ENCODE data around the gene OR2V1.
"Not testable (repeated sequence)": the region's sequence is repeated elsewhere in the genome, so short reads cannot be mapped to it uniquely, and the experiment has no call there.

Gene OR2V1

DNA sequence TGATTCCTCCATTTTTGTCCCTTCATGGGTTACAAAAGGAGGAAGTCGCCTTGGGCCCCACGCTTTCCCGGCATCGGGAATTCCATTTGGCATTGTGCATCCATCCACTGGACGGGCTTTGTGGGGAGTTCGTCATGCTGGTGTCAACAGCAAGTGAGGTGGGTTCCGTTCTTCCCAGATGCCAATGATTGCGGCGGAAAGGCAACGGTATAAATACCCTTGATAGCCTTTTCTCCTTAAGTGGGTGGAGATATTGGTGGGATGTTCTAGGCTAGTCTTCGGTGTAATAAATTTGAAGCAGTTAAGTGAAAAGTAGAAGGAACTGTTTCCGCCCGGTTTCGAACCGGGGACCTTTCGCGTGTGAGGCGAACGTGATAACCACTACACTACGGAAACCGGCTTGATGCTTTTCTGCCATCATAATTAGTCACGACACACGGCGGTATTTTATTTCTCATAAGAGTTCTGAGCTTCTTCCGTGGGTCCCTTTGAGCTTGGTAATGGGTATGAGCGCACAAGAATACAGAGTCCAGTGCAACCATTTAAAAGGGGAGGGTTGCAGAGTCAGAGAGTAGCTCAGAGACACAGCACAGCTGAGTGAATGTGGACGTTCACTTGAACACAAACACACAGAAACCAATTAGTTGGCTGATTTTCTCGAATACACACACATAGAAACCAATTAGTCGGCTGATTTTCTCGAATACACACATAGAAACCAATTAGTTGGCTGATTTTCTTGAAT is 28.9 kb downstream of the OR2V1 start:
- not testable (repeated sequence) for DNase-seq (ENCODE audit: low read depth)

DNA sequence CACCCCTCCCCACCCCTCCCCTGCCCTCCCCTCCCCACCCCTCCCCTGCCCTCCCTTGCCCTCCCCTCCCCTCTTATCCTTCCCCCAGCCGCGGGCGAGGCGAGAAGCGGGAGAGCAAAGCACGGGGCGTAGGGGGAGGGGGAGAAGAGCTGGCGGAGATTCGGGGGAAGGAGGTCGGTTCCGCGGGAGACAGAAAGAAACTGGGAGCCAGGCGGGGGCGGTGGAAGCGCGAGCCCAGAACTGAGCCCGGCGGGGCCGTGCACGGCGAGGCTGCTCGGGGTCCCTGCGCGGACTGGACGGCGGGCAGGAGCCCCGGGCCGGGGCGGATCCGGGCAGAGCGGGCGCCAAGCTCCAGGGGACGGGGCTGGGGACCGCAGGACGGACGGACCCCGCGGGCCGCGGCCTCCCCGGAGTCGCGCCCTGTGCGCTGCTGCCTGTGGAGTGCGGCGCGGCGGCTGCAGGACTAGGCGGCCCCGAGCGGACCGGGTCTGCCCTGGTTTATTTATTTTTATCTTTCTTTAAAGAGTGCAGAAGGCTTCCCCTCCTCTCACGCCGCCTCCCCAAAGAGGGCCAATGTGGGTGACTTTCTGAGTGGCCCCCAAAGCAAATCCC is 29.8 kb downstream of the OR2V1 start:
- DNase-seq (ENCODE audit: low read depth), result not testable (repeated sequence)

DNA sequence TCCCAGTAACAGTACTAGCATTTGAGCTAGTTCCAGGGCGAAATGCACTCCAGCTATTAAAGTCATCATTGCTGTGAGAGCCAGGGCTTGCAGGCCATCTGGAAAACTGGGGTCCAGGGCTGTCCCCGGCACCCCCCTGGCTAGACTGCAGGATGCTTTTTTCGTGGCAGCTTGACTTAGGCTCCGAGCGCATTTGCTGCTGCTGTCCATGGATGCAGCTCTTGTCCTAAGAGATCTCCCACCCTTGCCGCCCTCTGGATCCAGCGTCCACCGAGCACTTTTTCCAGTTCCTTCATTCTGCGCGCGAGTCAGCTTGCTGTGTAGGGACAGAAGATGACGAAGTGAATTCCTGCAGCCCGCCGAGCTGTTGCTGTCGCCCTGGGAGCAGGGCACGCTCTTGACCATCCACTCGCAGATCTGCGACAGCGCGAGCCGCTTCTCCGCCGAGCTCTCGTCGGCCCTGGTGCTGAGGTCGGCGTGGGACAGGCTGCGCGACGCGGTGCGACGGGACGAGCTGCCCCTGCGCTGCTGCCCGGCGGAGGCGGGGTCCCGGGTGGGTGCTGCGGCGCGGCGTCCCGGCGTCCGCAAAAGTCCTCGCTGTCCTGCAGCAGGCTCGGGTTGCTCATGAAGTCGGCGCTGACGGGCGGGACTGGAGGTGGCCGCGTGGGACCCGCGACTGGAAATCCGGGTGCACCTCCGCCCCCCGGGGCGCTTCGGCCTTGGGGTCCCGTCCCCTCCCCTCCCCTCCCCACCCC is 30.7 kb downstream of the OR2V1 start:
- DNase-seq (ENCODE audit: low read depth), result no peak

DNA sequence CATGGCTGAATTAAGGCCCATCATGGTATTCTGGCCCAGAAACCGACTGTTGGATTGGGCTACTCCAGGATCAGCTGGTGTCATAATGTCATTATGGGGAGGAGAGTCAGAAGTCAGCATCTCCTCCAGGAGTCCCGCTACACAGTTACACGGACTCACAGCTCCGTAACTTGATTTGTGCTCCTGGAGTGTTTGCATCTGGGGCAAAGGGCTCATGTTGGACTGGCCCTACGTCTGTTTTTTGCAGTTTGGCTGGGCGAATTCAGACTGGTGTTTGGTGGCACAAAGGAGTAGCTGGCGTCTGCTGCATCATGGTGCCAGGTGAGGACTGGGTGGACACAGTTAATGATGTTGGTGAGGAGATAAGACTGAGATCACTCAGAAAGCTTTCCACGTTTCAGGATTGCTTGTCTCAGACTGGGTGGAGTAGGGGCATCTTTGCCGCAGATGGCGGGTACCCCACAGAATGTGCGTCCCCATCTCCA is 31.3 kb downstream of the OR2V1 start:
- DNase-seq (ENCODE audit: low read depth), result no peak

DNA sequence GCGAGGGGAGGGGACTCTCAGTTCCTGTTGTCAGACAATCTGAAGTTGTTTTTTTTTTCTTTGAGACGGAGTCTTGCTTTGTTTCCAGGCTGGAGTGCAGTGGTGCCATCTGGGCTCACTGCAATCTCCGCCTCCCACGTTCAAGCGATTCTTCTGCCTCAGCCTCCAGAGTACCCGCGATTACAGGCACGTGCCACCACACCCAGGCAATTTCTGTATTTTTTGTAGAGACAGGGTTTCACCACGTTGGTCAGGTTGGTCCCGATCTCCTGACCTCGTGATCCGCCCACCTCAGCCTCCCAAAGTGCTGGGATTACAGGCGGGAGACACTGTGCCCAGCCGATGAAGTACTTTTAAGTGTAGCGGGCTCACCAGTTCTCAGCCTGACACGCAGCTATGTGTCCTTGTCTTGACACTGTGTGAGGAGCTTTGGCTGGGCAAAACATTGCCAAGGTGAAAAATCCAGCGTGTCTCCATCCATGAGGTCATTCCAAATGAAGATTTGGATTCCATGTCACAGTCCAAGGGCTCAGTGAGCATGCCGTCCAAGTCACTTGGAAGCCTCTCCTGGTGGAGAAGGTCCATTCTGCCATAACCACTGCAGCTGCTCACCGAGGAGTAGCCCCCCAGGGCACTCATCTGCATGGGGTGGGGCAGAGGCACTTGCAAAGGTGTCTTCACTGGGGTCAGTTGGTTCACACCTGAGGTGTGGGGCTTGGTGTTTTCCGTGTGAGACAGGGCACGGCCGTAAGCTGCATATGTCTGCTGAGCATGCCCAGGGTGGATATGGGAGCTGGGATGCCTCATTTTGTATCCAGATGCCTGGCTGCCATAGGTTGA is 32.0 kb downstream of the OR2V1 start:
- no peak for DNase-seq (ENCODE audit: low read depth)

DNA sequence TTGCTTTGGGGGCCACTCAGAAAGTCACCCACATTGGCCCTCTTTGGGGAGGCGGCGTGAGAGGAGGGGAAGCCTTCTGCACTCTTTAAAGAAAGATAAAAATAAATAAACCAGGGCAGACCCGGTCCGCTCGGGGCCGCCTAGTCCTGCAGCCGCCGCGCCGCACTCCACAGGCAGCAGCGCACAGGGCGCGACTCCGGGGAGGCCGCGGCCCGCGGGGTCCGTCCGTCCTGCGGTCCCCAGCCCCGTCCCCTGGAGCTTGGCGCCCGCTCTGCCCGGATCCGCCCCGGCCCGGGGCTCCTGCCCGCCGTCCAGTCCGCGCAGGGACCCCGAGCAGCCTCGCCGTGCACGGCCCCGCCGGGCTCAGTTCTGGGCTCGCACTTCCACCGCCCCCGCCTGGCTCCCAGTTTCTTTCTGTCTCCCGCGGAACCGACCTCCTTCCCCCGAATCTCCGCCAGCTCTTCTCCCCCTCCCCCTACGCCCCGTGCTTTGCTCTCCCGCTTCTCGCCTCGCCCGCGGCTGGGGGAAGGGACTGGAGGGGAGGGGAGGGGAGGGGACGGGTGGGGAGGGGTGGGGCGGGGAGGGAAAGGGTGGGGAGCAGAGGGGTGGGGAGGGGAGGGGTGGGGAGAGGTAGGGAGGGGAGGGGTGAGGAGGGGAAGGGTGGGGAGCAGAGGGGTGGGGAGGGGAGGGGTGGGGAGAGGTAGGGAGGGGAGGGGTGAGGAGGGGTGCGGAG is 33.0 kb downstream of the OR2V1 start:
- DNase-seq (ENCODE audit: low read depth), result not testable (repeated sequence)

DNA sequence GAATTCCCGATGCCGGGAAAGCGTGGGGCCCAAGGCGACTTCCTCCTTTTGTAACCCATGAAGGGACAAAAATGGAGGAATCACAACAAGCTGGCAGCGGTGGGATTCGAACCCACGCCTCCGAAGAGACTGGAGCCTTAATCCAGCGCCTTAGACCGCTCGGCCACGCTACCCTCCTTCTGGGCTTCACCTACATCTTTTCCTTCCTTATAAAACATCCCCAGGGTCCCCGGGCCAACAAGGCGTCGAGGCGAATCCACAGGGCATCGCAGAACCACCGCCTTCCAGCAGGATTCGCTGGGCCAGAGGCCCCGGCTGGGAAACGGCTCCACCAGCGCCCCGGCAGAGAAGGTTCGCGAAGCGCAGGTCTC is 33.6 kb downstream of the OR2V1 start:
- DNase-seq (ENCODE audit: low read depth), result not testable (repeated sequence)

DNA sequence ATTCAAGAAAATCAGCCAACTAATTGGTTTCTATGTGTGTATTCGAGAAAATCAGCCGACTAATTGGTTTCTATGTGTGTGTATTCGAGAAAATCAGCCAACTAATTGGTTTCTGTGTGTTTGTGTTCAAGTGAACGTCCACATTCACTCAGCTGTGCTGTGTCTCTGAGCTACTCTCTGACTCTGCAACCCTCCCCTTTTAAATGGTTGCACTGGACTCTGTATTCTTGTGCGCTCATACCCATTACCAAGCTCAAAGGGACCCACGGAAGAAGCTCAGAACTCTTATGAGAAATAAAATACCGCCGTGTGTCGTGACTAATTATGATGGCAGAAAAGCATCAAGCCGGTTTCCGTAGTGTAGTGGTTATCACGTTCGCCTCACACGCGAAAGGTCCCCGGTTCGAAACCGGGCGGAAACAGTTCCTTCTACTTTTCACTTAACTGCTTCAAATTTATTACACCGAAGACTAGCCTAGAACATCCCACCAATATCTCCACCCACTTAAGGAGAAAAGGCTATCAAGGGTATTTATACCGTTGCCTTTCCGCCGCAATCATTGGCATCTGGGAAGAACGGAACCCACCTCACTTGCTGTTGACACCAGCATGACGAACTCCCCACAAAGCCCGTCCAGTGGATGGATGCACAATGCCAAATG is 34.1 kb downstream of the OR2V1 start:
- not testable (repeated sequence) for DNase-seq (ENCODE audit: low read depth)

DNA sequence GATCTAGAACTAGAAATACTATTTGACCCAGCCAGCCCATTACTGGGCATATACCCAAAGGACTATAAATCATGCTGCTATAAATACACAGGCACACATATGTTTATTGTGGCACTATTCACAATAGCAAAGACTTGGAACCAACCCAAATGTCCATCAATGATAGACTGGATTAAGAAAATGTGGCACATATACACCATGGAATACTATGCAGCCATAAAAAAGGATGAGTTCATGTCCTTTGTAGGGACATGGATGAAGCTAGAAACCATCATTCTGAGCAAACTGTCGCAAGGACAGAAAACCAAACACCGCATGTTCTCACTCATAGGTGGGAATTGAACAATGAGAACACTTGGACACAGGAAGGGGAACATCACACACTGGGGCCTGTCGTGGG is 35.8 kb downstream of the OR2V1 start:
- DNase-seq (ENCODE audit: low read depth), result not testable (repeated sequence)

DNA sequence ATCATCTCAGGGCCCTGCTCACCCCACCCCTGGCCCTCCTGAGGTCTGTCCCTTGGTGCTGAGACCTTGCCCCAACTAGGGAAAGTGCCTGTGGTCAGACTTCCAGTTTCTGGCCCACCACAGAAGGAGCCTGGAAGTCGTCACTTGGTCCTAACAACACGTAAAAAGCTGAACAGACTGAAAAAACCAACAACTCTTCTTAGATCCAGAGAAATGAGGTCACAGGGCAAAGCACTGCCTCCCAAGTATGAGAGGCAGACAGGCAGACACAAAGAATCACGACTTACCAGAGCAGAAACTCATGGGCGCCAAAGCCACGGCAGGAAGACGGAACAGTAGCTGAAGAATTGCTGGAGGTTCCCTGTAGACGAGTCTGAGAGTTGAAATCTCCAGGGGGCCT is 38.5 kb downstream of the OR2V1 start:
- no peak for DNase-seq (ENCODE audit: low read depth)

DNA sequence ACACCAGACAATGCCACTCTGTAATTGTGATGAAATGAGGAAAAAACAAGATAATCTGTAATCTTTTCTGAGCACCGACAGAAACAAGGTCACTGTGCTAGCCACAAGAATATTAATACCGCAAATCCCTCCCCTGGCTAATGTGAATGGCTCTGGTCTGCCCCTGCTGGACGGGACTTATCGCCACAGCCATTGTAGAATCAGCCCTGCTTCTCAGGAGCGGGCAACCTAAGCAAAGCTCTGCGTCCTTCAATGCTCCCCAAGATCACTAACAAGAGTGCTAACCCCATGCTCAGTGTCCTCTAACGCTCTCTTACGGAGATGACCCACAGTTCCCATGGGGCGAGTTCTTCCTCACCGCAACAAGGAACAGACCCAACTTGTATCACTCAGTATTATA is 42.7 kb downstream of the OR2V1 start:
- DNase-seq (ENCODE audit: low read depth), result no peak

DNA sequence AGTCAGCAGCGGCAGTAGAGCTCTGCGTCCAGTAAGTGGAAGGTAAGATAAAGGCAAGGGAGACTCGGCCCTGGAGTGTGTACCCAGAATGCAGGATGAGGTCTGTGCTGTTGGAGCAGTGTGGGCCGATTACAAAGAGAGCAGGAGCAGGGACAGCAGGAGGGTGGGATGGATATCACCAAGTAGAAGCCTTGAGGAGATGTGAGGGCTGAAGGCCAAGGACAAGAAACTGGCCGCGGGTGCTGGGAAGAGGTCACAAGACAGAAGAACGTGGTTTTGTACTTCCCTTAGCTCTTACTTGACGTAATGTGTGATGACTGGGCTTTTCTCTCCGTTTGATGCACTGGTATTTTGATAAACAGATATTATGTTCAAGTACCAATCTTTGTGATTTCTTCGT is 43.7 kb downstream of the OR2V1 start:
- DNase-seq (ENCODE audit: low read depth), result no peak

DNA sequence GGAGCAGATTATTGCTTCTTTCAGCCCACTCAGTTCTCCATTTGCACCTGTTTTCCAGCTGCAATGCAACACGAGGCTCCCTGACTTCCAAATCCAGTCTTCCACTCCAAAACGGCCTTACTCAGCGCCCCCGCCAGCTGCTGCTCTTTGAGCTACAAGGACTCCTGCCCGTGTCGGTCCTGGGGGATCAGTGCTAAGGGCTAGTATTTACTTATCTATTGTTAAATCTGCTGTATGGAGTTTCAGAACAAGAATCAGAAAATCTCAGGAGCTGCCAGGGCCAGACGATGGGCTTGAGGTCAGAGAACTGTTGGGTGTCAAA is 44.1 kb downstream of the OR2V1 start:
- no peak for DNase-seq (ENCODE audit: low read depth)

DNA sequence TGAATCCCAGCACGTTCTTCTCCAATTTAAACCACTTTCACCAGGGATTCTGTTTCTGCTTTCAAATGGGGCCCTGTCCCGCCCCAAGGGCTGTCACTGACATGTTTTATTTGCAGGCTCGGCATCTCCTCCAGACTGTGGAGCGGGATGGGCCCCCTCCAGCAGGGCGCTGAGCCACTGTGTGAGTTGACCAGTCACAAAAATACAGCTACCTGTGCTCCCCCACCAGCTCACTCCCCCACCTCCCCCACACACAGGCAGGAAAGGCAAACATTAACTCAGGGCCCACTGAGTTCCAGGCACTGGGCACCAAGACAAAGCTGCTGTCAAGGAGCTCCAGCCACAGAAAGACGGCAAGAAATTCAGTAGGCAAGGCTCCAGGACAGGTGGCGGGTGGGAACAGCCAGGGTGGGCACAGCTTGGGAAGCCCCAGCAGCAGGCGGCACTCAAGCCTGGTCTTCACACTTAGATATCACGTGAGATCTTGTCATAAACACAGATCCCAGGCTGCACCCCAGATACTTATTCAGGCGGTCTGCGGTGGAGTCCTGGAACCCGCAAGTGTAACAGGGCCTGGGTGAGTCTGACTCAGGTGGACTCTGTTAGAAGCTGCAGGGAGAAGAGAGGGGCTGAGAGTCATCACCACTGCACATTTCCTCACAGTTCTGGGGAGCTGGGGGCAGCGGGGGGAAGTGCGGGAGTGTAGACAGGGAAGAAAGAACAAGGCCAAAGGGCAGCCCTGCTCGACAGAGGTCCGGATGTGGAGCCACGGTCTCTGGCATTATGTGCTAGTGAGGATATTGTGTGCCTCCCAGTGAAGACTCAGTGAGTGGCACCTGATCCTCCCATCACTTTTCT is 44.7 kb downstream of the OR2V1 start:
- DNase-seq (ENCODE audit: low read depth), result no peak

DNA sequence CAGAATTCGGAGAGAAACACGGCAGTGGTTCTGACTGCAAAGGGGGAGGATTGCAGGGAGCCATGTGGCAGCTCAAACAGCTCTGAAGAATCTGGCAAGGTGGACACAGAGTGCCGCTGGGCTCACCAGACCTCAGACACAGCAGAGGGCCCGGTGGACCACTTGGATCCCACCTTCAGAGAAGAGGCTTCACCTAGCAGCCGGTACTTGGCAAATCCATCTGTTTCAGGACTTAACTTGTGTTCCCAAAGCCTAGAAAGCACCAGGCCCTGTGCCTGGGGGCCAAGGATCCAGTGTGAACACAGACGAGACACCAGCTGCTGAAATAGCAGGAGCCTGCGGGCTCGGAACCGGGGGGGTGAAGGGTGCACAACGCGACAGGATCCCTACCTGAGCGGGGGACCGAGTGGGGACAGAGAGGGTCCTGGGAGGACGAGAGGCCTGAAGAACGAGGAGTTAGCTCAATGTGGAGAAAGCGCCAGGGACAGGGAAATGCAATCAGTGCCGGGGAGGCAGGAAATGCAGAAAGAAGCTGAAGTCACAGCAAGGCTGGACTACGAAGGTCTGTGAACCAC is 46.3 kb downstream of the OR2V1 start:
- DNase-seq (ENCODE audit: low read depth), result no peak

DNA sequence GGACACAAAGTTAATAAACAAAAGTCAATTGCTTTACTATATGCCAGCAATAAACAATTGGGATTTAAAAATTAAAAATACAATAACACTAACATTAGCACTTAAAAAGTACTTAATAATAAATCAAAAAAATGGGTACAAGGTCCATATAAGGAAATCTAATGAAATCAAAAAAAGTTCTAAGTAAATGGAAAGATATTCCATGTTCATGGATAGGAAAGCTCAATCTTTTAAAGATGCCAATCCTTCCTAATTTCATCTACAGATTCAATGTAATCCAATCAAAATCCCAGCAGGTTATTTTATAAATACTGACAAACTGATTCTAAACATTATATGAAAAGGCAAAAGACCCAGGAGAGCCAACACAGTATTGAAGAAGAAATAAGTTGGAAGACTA is 49.0 kb downstream of the OR2V1 start:
- no peak for DNase-seq (ENCODE audit: low read depth)

DNA sequence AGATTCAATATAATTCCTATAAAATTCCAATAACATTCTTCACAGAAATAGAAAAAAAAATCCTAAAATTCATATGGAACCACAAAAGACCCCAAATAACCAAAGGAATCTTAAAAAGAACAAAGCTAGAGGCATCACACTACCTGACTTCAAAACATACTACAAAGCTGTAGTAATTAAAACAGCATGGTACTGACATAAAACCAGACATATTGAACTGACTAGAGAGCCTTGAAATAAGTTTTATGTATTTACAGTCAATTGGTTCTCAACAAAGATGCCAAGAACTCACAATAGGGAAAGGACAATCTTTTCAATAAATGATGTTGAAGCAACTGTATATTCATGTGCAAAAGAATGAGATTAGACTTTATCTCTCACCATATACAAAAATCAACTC is 54.0 kb downstream of the OR2V1 start:
- DNase-seq (ENCODE audit: low read depth), result no peak

Measured in stimulated activated CD8-positive, alpha-beta memory T cell treated with anti-CD3 and anti-CD28 coated beads, Interleukin-12 subunit alpha, Interleukin-12 subunit beta, amount 100 ng/mL, for 4 hours (primary cell).